Hematopoietic multipotent progenitor cell treated with erythropoietin and hydrocortisone succinate and interleukin-3 and kit ligand, for 8 days (in vitro differentiated cells): Measurements from ENCODE around the gene AMY1A.
"Not testable (repeated sequence)": the region's sequence is repeated elsewhere in the genome, so short reads cannot be mapped to it uniquely, and the experiment has no call there.

Experiments used
- DNase-seq: peaks from one replicate; pipeline ENCODE4 v3.0.0-alpha.2; 2015

The AMY1A gene

GRCh38 chr1:103655460-103655859 lies at the start of gene AMY1A:
Gene AMY1A (plus strand): TSS chr1:103655760. CDS start chr1:103656331, 571 bp downstream.
- DNase-seq, result not testable (repeated sequence)

GRCh38 chr1:103616362-103616761 lies 39.2 kb upstream of the AMY1A start:
- DNase-seq, result no peak

GRCh38 chr1:103616994-103617477 lies 38.5 kb upstream of the AMY1A start, which contains the start of gene AMY2A:
Gene AMY2A (plus strand): TSS chr1:103617427. CDS start chr1:103617441, 14 bp downstream.
- DNase-seq, result not testable (repeated sequence)

GRCh38 chr1:103627436-103627835 lies 28.1 kb upstream of the AMY1A start:
- DNase-seq, result not testable (repeated sequence)

GRCh38 chr1:103641194-103641593 lies 14.4 kb upstream of the AMY1A start:
- not testable (repeated sequence) for DNase-seq

GRCh38 chr1:103643908-103644307 lies 11.7 kb upstream of the AMY1A start:
- DNase-seq, result not testable (repeated sequence)

GRCh38 chr1:103650305-103650704 lies 5.3 kb upstream of the AMY1A start:
- not testable (repeated sequence) for DNase-seq

GRCh38 chr1:103650889-103651288 lies 4.7 kb upstream of the AMY1A start:
- not testable (repeated sequence) for DNase-seq

- DNase-seq, result not testable (repeated sequence)
Measured at GRCh38 chr1:103654133-103654532, 1.4 kb upstream of the AMY1A start.

- not testable (repeated sequence) for DNase-seq
Measured at GRCh38 chr1:103676335-103676734, 20.8 kb downstream of the AMY1A start.

GRCh38 chr1:103696110-103696509 lies 40.5 kb downstream of the AMY1A start, which contains the start of gene AMY1B:
Gene AMY1B (minus strand): TSS chr1:103696210. CDS start chr1:103695639, 571 bp downstream.
- DNase-seq, result not testable (repeated sequence)

GRCh38 chr1:103697430-103697829 lies 41.9 kb downstream of the AMY1A start:
- not testable (repeated sequence) for DNase-seq

- not testable (repeated sequence) for DNase-seq
Measured at GRCh38 chr1:103700669-103701068, 45.1 kb downstream of the AMY1A start.

- DNase-seq, result not testable (repeated sequence)
Measured at GRCh38 chr1:103701256-103701655, 45.7 kb downstream of the AMY1A start.

- not testable (repeated sequence) for DNase-seq
Measured at GRCh38 chr1:103707670-103708069, 52.1 kb downstream of the AMY1A start.

- DNase-seq, result not testable (repeated sequence)
Measured at GRCh38 chr1:103710381-103710780, 54.8 kb downstream of the AMY1A start.
